Lower lobe of right lung (tissue), 2 donors: ENCODE data around the gene SERPINA4. TPM values are rescaled to one million over a fixed set of nuclear protein-coding genes. Genes with fewer than 3 reads are reported as not detected.

ENCODE experiments used
- ATAC-seq, 2 donors: fragments of 200-7000 bp; cut with Tn5 transposase; one replicate each; pipeline ENCODE4 v1.9.1; 2020 to 2022; ENCODE audit warnings: mild to moderate bottlenecking in 2 of 2, moderate library complexity in 2 of 2
- DNase-seq: peaks from one replicate; pipeline ENCODE4 v3.0.0-alpha.2; 2020
- H3K27ac ChIP-seq: fragments of 200-600 bp; one replicate; pipeline ENCODE4 v1.8.0; 2022
- H3K27me3 ChIP-seq: fragments of 200-600 bp; one replicate; pipeline ENCODE4 v1.8.0; 2022; ENCODE audit warnings: low read depth
- H3K36me3 ChIP-seq: fragments of 200-600 bp; one replicate; pipeline ENCODE4 v1.8.0; 2022; ENCODE audit warnings: mild to moderate bottlenecking
- H3K4me1 ChIP-seq: fragments of 200-600 bp; one replicate; pipeline ENCODE4 v1.8.0; 2022
- H3K4me3 ChIP-seq: fragments of 200-600 bp; one replicate; pipeline ENCODE4 v1.8.0; 2022; ENCODE audit warnings: mild to moderate bottlenecking
- H3K9me3 ChIP-seq: fragments of 200-600 bp; one replicate; pipeline ENCODE4 v1.8.0; 2022
- intact Hi-C: fragments of 100-400 bp; cut with DNase I; formaldehyde crosslinking; loops from one replicate; pipeline ENCODE4 v1.11.0; 2022
- total RNA-seq: library from RNA; stranded (reverse); fragmentation: NEBNext Ultra II Directional; extraction: Animal tissue kit (Norgen Biotek cat#: 25700); gene quantifications from one replicate; pipeline ENCODE4 v1.2.1, GENCODE V29; 2021
- TF ChIP-seq, protein P1 (sequence below): fragments of 200-600 bp; IDR thresholded peaks from one replicate; pipeline ENCODE4 v1.8.0; 2022; ENCODE audit warnings: antibody characterized with exemption, mild to moderate bottlenecking
- donor health status: DM: no; HTN: yes; CAD: no; lungs with severe emphysema.

Gene SERPINA4
- total RNA-seq, 1 donor from 2014 or later, result not detected

DNA sequence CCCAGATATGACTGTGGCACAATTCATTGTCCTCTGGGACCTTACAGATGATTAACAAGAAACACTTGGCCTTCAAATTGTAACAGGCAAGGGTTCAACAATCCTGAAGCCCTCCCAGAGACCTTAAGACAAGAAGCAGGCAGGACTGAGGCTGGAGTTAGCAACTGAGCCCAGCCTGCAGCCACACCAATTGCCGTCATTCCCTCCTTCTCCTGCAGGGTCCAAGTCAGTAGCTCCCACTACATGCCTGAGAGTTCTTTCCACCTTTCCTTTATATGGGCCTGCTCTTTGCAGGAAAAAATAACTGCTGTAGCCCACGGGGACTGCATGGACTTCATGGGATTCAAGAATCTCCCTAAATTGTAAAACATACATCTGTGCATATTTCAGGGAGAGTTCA lies 2.4 kb upstream of the SERPINA4 start:
- ATAC-seq, result no peak
- H3K27ac ChIP-seq, result no peak overlapping the region
- intact Hi-C loops, result no loop called here
- H3K36me3 ChIP-seq, result no peaks in the 10 kb centered on the region
- TF ChIP-seq, protein P1, sequence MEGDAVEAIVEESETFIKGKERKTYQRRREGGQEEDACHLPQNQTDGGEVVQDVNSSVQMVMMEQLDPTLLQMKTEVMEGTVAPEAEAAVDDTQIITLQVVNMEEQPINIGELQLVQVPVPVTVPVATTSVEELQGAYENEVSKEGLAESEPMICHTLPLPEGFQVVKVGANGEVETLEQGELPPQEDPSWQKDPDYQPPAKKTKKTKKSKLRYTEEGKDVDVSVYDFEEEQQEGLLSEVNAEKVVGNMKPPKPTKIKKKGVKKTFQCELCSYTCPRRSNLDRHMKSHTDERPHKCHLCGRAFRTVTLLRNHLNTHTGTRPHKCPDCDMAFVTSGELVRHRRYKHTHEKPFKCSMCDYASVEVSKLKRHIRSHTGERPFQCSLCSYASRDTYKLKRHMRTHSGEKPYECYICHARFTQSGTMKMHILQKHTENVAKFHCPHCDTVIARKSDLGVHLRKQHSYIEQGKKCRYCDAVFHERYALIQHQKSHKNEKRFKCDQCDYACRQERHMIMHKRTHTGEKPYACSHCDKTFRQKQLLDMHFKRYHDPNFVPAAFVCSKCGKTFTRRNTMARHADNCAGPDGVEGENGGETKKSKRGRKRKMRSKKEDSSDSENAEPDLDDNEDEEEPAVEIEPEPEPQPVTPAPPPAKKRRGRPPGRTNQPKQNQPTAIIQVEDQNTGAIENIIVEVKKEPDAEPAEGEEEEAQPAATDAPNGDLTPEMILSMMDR, result no peak
- H3K27me3 ChIP-seq, result no peaks in the 10 kb centered on the region
- no peaks in the 10 kb centered on the region for H3K9me3 ChIP-seq
- H3K4me3 ChIP-seq, result no peak overlapping the region
- DNase-seq, result no peak
- no peaks in the 10 kb centered on the region for H3K4me1 ChIP-seq

DNA sequence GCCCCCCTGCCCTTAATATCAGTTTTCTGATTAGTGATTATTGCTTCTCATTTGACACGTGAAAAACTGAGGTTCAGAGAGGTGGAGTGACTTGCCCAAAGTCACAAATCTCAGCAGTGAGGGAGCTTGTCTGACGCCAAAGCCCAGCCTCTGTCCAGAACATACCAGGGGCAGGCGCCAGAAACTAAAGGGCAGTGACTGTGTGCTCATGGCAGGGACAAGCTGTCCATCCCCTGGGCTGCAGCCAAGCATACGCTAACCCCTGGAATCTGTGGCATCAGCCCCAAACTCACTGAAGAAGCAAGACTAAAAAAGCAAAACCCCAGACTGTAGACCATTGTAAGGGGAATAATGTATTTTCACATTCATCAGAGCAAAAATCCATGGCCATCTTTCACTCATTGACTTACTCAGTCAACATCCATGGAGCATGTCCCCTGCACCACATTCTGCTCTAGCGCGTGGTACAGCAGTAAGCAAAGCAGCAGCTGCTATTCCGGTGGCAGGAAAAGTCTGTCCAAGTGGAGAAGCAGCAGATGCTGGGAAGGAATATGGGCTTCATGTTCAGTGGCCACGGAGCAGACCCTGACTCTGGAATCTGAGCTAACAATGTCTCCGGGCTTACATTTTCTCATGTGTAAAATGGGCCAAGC lies 1.5 kb upstream of the SERPINA4 start:
- no peaks in the 10 kb centered on the region for H3K4me1 ChIP-seq
- DNase-seq (no peak), ATAC-seq (no peak)
- no peaks in the 10 kb centered on the region for H3K27me3 ChIP-seq
- no peak overlapping the region for H3K27ac ChIP-seq
- no peak overlapping the region for H3K4me3 ChIP-seq
- intact Hi-C loops, result no loop called here
- no peaks in the 10 kb centered on the region for H3K36me3 ChIP-seq
- H3K9me3 ChIP-seq, result no peaks in the 10 kb centered on the region
- TF ChIP-seq, protein P1, result no peak

- no peaks in the 10 kb centered on the region for H3K36me3 ChIP-seq
- TF ChIP-seq, protein P1, result no peak
- H3K9me3 ChIP-seq, result no peaks in the 10 kb centered on the region
- DNase-seq, result no peak
- H3K4me1 ChIP-seq, result no peaks in the 10 kb centered on the region
- H3K4me3 ChIP-seq, result no peak overlapping the region
- H3K27me3 ChIP-seq, result no peaks in the 10 kb centered on the region
- no peak for ATAC-seq
- intact Hi-C loops, result no loop called here
- H3K27ac ChIP-seq, result no peak overlapping the region
These were observed 964 bp upstream of the SERPINA4 start for GRCh38 chr14:94560291-94560665.

DNA sequence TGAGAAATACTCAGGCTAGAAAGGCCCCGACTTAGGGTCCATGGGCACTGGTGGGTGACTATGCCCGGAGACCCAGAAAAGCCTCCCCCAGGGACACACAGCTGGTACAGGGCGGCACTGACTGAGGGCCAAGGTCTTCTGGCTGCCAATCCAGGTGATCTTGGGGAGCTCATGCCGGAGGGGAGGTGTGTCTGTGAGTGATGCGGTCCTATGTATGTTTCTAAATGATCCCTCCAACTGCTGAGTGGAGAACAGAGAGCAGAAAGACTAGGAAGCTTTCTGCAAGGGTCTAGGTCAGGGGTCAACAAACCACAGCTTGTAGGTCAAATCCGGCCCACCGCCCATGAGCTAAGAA lies 391 bp downstream of the SERPINA4 start:
- Histone ChIP-seq H3K27me3 (no peaks in the 10 kb centered on the region), H3K4me3 (no peak overlapping the region), H3K36me3 (no peaks in the 10 kb centered on the region), H3K9me3 (no peaks in the 10 kb centered on the region), H3K4me1 (no peaks in the 10 kb centered on the region), H3K27ac (no peak overlapping the region)
- intact Hi-C loops, result no loop called here
- DNase-seq (peak; percentile 28), ATAC-seq (no peak)
- TF ChIP-seq, protein P1, result no peak

DNA sequence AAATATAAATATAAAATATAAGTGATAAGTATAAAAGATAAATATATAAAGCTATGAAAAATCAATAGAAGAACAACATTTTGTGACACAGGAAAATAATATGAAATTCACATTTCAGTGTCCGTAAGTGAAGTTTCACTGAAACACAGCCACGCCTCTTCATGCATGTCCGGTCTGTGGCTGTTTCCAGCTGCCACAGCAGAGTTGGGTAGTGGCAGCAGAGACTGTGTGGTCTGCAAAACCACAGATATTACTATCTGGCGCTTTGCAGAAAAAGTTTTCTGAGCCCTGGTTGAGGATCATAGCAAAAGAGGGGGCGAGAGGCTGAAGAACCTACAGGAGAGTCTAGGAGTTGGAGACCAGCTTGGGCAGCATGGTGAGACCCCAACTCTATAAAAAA lies 780 bp downstream of the SERPINA4 start:
- intact Hi-C loops, result no loop called here
- TF ChIP-seq, protein P1, result no peak
- DNase-seq (peak; percentile 6), ATAC-seq (no peak)
- Histone ChIP-seq H3K36me3 (no peaks in the 10 kb centered on the region), H3K9me3 (no peaks in the 10 kb centered on the region), H3K4me3 (no peak overlapping the region), H3K27ac (no peak overlapping the region), H3K27me3 (no peaks in the 10 kb centered on the region), H3K4me1 (no peaks in the 10 kb centered on the region)
